WTC11 (cell line): ENCODE measurements around the gene PDIA3. TPM values are rescaled to one million over a fixed set of nuclear protein-coding genes. Genes with fewer than 3 reads are reported as not detected.

Source experiments
- ATAC-seq: fragments of 200-7000 bp; cut with Tn5 transposase; 2 replicates; pipeline ENCODE4 v1.10.0; 2021; ENCODE audit warnings: mild to moderate bottlenecking, moderate library complexity
- CTCF ChIA-PET: fragments of 300-600 bp; sonication (Branson Sonifier 250); formaldehyde crosslinking; loops from one replicate; lab custom pipeline; 2021; ENCODE audit warnings: antibody characterized with exemption; lab: Charles Lee
- POLR2A ChIA-PET: fragments of 350-600 bp; sonication (Branson Sonifier 250); formaldehyde crosslinking; loops from one replicate; lab custom pipeline; 2021; ENCODE audit warnings: antibody characterized with exemption; lab: Charles Lee
- DNase-seq: peaks from one replicate; pipeline ENCODE4 v3.0.0; 2021; ENCODE audit warnings: low spot score
- H3K27ac Mint-ChIP-seq: 2 replicates; pipeline ENCODE4 v1.8.0; 2021; ENCODE audit warnings: mixed read lengths
- H3K27me3 Mint-ChIP-seq: 2 replicates; pipeline ENCODE4 v1.8.0; 2021; ENCODE audit warnings: low read depth, mild to moderate bottlenecking, moderate library complexity, mixed read lengths
- H3K36me3 Mint-ChIP-seq: 2 replicates; pipeline ENCODE4 v1.8.0; 2021; ENCODE audit warnings: mixed read lengths
- H3K4me1 Mint-ChIP-seq: 2 replicates; pipeline ENCODE4 v1.8.0; 2022; ENCODE audit warnings: mixed read lengths
- H3K4me3 Mint-ChIP-seq: 2 replicates; pipeline ENCODE4 v1.8.0; 2021; ENCODE audit warnings: mild to moderate bottlenecking, moderate library complexity, mixed read lengths
- H3K9me3 Mint-ChIP-seq: 2 replicates; pipeline ENCODE4 v1.8.0; 2021; ENCODE audit warnings: mixed read lengths
- CBFB ChIP-seq: sonication (generic); formaldehyde crosslinking; IDR thresholded peaks from 2 replicates; pipeline ENCODE4 v1.8.1; 2022; ENCODE audit warnings: mild to moderate bottlenecking, low read depth, missing genetic modification reagents
- CREB1 ChIP-seq: sonication (generic); formaldehyde crosslinking; IDR thresholded peaks from 2 replicates; pipeline ENCODE4 v1.8.0; 2023; ENCODE audit warnings: mild to moderate bottlenecking, missing genetic modification reagents
- CREM ChIP-seq: sonication (generic); formaldehyde crosslinking; IDR thresholded peaks from 2 replicates; pipeline ENCODE4 v1.8.1; 2022; ENCODE audit warnings: mild to moderate bottlenecking, missing genetic modification reagents, moderate library complexity
- FOXJ3 ChIP-seq: sonication (generic); formaldehyde crosslinking; IDR thresholded peaks from 2 replicates; pipeline ENCODE4 v1.9.0; 2021; ENCODE audit warnings: missing genetic modification reagents, mild to moderate bottlenecking, borderline replicate concordance
- FOXP1 ChIP-seq: sonication (generic); formaldehyde crosslinking; IDR thresholded peaks from 2 replicates; pipeline ENCODE4 v1.8.0; 2022; ENCODE audit warnings: missing genetic modification reagents, mild to moderate bottlenecking, moderate library complexity, borderline replicate concordance
- GRHL2 ChIP-seq: fragments of 250-450 bp; sonication (Bioruptor Pico); IDR thresholded peaks from 2 replicates; pipeline ENCODE4 v1.8.0; 2022; ENCODE audit warnings: mild to moderate bottlenecking, moderate library complexity; ENCODE audit not compliant: insufficient replicate concordance, severe bottlenecking
- NFYB ChIP-seq: sonication (generic); formaldehyde crosslinking; conservative IDR thresholded peaks from 2 replicates; pipeline ENCODE4 v1.8.0; 2022; ENCODE audit warnings: low read depth, missing genetic modification reagents
- NR1H2 ChIP-seq: sonication (generic); formaldehyde crosslinking; IDR thresholded peaks from 2 replicates; pipeline ENCODE4 v1.9.0; 2021; ENCODE audit warnings: mild to moderate bottlenecking, moderate library complexity, missing genetic modification reagents
- SOX15 ChIP-seq: fragments of 250-450 bp; sonication (Bioruptor Pico); IDR thresholded peaks from 2 replicates; pipeline ENCODE4 v1.9.0; 2021; ENCODE audit warnings: mild to moderate bottlenecking
- TEAD1 ChIP-seq: sonication (generic); formaldehyde crosslinking; IDR thresholded peaks from 2 replicates; pipeline ENCODE4 v1.8.0; 2022; ENCODE audit warnings: mild to moderate bottlenecking, missing genetic modification reagents
- TP53 ChIP-seq: sonication (generic); formaldehyde crosslinking; IDR thresholded peaks from 2 replicates; pipeline ENCODE4 v1.8.1; 2023; ENCODE audit warnings: mild to moderate bottlenecking, missing genetic modification reagents
- ZNF423 ChIP-seq: fragments of 250-450 bp; sonication (Bioruptor Pico); IDR thresholded peaks from 2 replicates; pipeline ENCODE4 v2.1.2; 2022; ENCODE audit warnings: mild to moderate bottlenecking, moderate library complexity
- total RNA-seq: library from RNA; stranded (reverse); gene quantifications from 3 replicates; pipeline ENCODE4 v1.2.3, GENCODE V29; 2021
- TF ChIP-seq, protein P1 (sequence below): sonication (generic); formaldehyde crosslinking; IDR thresholded peaks from 2 replicates; pipeline ENCODE4 v1.8.0; 2022; ENCODE audit warnings: mild to moderate bottlenecking, missing genetic modification reagents
- TF ChIP-seq, protein P2 (sequence below): sonication (generic); formaldehyde crosslinking; IDR thresholded peaks from 2 replicates; pipeline ENCODE4 v1.8.1; 2022; ENCODE audit warnings: low read depth, missing genetic modification reagents, borderline replicate concordance
- TF ChIP-seq, protein P3 (sequence below): fragments of 250-450 bp; sonication (Bioruptor Pico); IDR thresholded peaks from 2 replicates; pipeline ENCODE4 v1.8.0; 2021; ENCODE audit warnings: mild to moderate bottlenecking
- TF ChIP-seq, protein P4 (sequence below): sonication (generic); formaldehyde crosslinking; IDR thresholded peaks from 2 replicates; pipeline ENCODE4 v1.8.1; 2023; ENCODE audit warnings: mild to moderate bottlenecking, missing genetic modification reagents
- TF ChIP-seq, protein P5 (sequence below): sonication (generic); formaldehyde crosslinking; IDR thresholded peaks from 2 replicates; pipeline ENCODE4 v1.8.0; 2022; ENCODE audit warnings: mild to moderate bottlenecking, missing genetic modification reagents
- TF ChIP-seq, protein P6 (sequence below): fragments of 250-450 bp; sonication (Bioruptor Pico); conservative IDR thresholded peaks from 2 replicates; pipeline ENCODE4 v1.9.0; 2021; ENCODE audit warnings: mild to moderate bottlenecking
- TF ChIP-seq, protein P7 (sequence below): fragments of 250-450 bp; sonication (Bioruptor Pico); IDR thresholded peaks from 2 replicates; pipeline ENCODE4 v1.9.0; 2021; ENCODE audit warnings: moderate library complexity, mild to moderate bottlenecking, inconsistent platforms, borderline replicate concordance
- TF ChIP-seq, protein P8 (sequence below): sonication (generic); formaldehyde crosslinking; IDR thresholded peaks from 2 replicates; pipeline ENCODE4 v1.8.0; 2022; ENCODE audit warnings: missing genetic modification reagents

Gene PDIA3
- total RNA-seq, 1 experiment from 2014 or later, result 630 TPM

DNA sequence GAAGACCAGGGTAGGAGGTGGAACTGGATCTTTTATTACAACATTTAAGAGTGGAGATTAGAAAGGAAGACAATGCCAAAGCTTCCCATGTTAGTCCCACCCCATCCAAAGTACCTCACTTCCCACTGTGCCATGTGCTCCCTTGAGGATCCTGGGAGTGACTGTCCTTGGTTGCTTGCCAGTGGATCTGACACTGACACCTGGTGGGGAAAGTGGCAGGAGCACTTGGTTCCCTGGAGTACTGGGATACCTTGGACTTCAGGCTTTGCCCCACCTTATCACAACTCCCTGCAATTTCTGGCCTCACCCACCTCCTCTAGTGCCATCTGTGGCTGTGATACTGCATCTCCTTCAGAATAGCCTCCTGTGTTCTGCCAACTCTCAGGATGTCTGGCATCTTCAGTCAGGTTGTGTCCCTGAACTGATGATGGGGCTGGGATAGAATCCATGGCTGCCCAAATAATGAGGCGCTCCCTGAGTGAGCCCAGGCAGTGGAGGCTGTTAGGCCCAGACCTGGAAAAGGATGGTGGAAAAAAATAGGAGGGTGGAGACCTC is 29.2 kb downstream of the PDIA3 start:
- H3K36me3 Mint-ChIP-seq, result peaks cover 30% of the 10 kb centered on the region
- peak; percentile 28 for ATAC-seq
- POLR2A ChIA-PET, result interaction anchor here (0.5 to 1.9 kb wide), 6 partner anchors 19 to 265 kb away, joined by 3 to 8 read pairs (median 4); partner anchors contain the start of gene MFAP1
- H3K9me3 Mint-ChIP-seq, result peaks cover 5% of the 10 kb centered on the region; the same call in 1 of the 2 replicates
- no peak overlapping the region for H3K27ac Mint-ChIP-seq
- H3K27me3 Mint-ChIP-seq, result no peaks in the 10 kb centered on the region; the same call in 1 of the 2 replicates
- CTCF ChIA-PET, result interaction anchor here (1.4 to 3.9 kb wide), 7 partner anchors 11 to 264 kb away, joined by 4 to 75 read pairs (median 9); partner anchors contain the start of genes HYPK, SERF2, SERINC4 and WDR76
- peaks cover 13% of the 10 kb centered on the region for H3K4me1 Mint-ChIP-seq
- TF ChIP-seq, protein P1, sequence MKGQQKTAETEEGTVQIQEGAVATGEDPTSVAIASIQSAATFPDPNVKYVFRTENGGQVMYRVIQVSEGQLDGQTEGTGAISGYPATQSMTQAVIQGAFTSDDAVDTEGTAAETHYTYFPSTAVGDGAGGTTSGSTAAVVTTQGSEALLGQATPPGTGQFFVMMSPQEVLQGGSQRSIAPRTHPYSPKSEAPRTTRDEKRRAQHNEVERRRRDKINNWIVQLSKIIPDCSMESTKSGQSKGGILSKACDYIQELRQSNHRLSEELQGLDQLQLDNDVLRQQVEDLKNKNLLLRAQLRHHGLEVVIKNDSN (CRISPR knock-in tag), result 0 out of 2 replicates have a peak, but pooled peaks have one; percentile 32
- TF ChIP-seq NFYB (CRISPR knock-in tag) (no peak), TEAD1 (CRISPR knock-in tag) (0 out of 2 replicates have a peak, but pooled peaks have one; percentile 0)
- peak; percentile 48 for DNase-seq
- H3K4me3 Mint-ChIP-seq, result peak overlapping the region; percentile 84

DNA sequence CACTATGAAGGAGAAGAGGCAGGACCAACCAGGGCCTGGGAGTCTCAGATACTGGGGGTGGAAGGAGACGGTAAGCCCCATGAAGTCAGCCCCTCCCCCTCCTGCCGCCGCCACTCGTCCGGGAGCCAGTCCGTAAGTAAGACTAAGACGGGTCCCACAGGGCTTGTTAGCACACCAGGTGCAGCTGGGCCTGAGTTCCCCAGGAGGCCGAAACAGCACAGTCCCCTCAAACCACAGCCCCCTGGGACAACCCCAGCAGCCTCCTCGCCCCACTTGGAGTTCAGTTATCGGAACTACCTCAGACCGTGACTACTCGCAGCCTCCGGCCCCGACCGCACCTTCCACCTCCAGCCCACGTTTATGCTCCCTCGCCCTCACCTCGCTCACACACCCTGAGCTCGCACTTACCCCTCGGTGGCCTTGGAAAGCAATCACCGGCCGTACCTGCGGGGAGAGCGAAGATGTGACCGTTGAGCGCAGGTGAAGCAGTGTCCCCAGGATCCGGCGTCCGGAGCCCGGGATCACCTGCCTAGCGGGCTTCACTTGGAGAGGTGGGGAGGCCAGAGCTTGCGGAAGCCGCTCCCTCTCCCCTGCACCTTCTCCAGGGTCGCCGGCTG is 30.0 kb downstream of the PDIA3 start:
- Mint-ChIP-seq H3K9me3 (peaks cover 5% of the 10 kb centered on the region; the same call in 1 of the 2 replicates), H3K27me3 (no peaks in the 10 kb centered on the region; the same call in 1 of the 2 replicates), H3K4me1 (peaks cover 13% of the 10 kb centered on the region), H3K36me3 (peaks cover 23% of the 10 kb centered on the region), H3K4me3 (peak overlapping the region; percentile 84), H3K27ac (no peak overlapping the region)
- ChIA-PET POLR2A (interaction anchor here (0.8 to 2.2 kb wide), 7 partner anchors 15 to 266 kb away, joined by 3 to 12 read pairs (median 6); partner anchors contain the start of genes HYPK, SERF2 and SERINC4), CTCF (interaction anchor here (0.6 to 3.9 kb wide), 16 partner anchors 10 to 405 kb away, joined by 3 to 75 read pairs (median 5); partner anchors contain the start of genes HYPK, MFAP1, SERF2 and SERINC4)
- peak; percentile 58 for DNase-seq
- peak; percentile 32 for ATAC-seq
- TF ChIP-seq CBFB (no peak), TP53 (CRISPR knock-in tag) (no peak), NR1H2 (CRISPR knock-in tag) (no peak), FOXJ3 (CRISPR knock-in tag) (no peak), CREM (CRISPR knock-in tag) (no peak), FOXP1 (CRISPR knock-in tag) (no peak), SOX15 (CRISPR knock-in tag) (no peak), ZNF423 (CRISPR knock-in tag) (no peak), GRHL2 (CRISPR knock-in tag) (no peak), CREB1 (no peak)
- TF ChIP-seq, protein P2, sequence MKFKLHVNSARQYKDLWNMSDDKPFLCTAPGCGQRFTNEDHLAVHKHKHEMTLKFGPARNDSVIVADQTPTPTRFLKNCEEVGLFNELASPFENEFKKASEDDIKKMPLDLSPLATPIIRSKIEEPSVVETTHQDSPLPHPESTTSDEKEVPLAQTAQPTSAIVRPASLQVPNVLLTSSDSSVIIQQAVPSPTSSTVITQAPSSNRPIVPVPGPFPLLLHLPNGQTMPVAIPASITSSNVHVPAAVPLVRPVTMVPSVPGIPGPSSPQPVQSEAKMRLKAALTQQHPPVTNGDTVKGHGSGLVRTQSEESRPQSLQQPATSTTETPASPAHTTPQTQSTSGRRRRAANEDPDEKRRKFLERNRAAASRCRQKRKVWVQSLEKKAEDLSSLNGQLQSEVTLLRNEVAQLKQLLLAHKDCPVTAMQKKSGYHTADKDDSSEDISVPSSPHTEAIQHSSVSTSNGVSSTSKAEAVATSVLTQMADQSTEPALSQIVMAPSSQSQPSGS (CRISPR knock-in tag), result no peak
- TF ChIP-seq, protein P3, sequence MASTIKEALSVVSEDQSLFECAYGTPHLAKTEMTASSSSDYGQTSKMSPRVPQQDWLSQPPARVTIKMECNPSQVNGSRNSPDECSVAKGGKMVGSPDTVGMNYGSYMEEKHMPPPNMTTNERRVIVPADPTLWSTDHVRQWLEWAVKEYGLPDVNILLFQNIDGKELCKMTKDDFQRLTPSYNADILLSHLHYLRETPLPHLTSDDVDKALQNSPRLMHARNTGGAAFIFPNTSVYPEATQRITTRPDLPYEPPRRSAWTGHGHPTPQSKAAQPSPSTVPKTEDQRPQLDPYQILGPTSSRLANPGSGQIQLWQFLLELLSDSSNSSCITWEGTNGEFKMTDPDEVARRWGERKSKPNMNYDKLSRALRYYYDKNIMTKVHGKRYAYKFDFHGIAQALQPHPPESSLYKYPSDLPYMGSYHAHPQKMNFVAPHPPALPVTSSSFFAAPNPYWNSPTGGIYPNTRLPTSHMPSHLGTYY, result peak; percentile 38; the same call in 1 of the 2 replicates
- TF ChIP-seq, protein P4, sequence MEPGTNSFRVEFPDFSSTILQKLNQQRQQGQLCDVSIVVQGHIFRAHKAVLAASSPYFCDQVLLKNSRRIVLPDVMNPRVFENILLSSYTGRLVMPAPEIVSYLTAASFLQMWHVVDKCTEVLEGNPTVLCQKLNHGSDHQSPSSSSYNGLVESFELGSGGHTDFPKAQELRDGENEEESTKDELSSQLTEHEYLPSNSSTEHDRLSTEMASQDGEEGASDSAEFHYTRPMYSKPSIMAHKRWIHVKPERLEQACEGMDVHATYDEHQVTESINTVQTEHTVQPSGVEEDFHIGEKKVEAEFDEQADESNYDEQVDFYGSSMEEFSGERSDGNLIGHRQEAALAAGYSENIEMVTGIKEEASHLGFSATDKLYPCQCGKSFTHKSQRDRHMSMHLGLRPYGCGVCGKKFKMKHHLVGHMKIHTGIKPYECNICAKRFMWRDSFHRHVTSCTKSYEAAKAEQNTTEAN (CRISPR knock-in tag), result no peak
- TF ChIP-seq, protein P5, sequence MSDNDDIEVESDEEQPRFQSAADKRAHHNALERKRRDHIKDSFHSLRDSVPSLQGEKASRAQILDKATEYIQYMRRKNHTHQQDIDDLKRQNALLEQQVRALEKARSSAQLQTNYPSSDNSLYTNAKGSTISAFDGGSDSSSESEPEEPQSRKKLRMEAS, result peak; percentile 15
- TF ChIP-seq, protein P6, sequence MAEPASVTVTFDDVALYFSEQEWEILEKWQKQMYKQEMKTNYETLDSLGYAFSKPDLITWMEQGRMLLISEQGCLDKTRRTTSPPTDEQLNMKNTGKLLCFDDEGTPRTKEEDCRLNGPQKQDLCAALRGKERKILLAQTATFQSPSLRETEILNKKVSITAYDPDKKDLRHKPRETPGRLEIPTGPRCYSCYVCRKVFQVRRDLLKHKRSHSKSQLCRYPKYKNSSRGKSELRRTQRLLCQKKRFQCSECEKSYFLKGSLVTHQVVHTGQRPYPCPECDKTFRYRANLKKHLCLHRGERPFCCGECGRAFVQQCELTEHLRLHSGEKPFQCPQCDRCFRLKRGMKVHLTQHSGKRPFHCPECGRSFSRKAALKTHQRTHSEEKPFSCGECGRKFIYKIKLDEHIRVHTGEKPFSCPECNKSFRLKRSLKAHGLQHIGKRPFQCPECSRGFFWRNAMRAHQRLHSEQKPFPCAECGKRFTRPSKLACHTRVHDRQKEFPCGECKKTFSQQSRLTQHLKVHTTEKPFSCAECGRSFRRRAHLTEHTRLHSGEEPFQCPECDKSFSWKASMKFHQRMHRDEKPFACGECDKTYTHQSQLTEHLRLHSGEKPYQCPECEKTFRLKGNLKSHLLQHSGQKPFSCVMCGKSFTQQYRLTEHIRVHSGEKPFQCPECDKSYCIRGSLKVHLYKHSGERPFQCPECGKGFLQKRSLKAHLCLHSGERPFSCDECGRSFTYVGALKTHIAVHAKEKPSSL (CRISPR knock-in tag), result no peak
- TF ChIP-seq, protein P7, sequence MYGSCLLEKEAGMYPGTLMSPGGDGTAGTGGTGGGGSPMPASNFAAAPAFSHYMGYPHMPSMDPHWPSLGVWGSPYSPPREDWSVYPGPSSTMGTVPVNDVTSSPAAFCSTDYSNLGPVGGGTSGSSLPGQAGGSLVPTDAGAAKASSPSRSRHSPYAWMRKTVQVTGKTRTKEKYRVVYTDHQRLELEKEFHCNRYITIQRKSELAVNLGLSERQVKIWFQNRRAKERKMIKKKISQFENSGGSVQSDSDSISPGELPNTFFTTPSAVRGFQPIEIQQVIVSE (CRISPR knock-in tag), result no peak
- TF ChIP-seq, protein P8, sequence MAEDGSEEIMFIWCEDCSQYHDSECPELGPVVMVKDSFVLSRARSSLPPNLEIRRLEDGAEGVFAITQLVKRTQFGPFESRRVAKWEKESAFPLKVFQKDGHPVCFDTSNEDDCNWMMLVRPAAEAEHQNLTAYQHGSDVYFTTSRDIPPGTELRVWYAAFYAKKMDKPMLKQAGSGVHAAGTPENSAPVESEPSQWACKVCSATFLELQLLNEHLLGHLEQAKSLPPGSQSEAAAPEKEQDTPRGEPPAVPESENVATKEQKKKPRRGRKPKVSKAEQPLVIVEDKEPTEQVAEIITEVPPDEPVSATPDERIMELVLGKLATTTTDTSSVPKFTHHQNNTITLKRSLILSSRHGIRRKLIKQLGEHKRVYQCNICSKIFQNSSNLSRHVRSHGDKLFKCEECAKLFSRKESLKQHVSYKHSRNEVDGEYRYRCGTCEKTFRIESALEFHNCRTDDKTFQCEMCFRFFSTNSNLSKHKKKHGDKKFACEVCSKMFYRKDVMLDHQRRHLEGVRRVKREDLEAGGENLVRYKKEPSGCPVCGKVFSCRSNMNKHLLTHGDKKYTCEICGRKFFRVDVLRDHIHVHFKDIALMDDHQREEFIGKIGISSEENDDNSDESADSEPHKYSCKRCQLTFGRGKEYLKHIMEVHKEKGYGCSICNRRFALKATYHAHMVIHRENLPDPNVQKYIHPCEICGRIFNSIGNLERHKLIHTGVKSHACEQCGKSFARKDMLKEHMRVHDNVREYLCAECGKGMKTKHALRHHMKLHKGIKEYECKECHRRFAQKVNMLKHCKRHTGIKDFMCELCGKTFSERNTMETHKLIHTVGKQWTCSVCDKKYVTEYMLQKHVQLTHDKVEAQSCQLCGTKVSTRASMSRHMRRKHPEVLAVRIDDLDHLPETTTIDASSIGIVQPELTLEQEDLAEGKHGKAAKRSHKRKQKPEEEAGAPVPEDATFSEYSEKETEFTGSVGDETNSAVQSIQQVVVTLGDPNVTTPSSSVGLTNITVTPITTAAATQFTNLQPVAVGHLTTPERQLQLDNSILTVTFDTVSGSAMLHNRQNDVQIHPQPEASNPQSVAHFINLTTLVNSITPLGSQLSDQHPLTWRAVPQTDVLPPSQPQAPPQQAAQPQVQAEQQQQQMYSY, result no peak
